HFF-Myc (cell line): ENCODE data around the gene FOXF2.

ENCODE experiments used
- DNase-seq: peaks from one replicate; pipeline ENCODE4 v3.0.0-alpha.2; 2011; ENCODE audit warnings: low read depth; ENCODE audit errors: extremely low read depth
- H3K4me3 ChIP-seq: replicated peaks from 2 replicates; pipeline ENCODE4 v1.5.1; 2011; ENCODE audit warnings: low read depth, mild to moderate bottlenecking, control low read depth, low read length
- TF ChIP-seq, protein P1 (sequence below): IDR thresholded peaks from 2 replicates; pipeline ENCODE4 v1.5.1; 2012; ENCODE audit warnings: mild to moderate bottlenecking, low read depth, low read length, control low read depth; ENCODE audit errors: missing control alignments

FOXF2 gene

DNA sequence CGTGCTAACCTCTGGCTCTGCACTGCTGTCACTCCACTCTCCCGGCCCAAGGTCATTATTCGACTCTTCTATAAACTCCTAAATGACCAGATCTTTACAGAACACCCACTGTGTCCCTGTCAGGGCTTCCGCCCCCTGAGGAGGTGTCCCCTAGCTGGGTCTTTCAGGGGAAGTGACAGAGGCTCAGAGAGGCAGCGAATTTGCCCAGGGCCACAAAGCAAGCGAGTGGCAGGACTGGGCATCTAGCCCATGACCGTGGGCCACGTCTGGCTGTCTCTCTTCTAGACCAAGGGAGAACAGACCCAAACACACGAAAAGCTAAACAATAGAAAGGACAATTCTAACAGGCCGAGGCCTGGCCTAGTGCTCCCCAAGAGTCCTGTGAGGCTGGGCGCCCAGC is 27.4 kb downstream of the FOXF2 start:
- TF ChIP-seq, protein P1, sequence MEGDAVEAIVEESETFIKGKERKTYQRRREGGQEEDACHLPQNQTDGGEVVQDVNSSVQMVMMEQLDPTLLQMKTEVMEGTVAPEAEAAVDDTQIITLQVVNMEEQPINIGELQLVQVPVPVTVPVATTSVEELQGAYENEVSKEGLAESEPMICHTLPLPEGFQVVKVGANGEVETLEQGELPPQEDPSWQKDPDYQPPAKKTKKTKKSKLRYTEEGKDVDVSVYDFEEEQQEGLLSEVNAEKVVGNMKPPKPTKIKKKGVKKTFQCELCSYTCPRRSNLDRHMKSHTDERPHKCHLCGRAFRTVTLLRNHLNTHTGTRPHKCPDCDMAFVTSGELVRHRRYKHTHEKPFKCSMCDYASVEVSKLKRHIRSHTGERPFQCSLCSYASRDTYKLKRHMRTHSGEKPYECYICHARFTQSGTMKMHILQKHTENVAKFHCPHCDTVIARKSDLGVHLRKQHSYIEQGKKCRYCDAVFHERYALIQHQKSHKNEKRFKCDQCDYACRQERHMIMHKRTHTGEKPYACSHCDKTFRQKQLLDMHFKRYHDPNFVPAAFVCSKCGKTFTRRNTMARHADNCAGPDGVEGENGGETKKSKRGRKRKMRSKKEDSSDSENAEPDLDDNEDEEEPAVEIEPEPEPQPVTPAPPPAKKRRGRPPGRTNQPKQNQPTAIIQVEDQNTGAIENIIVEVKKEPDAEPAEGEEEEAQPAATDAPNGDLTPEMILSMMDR: no peak
- DNase-seq: no peak
- no peak overlapping the region for H3K4me3 ChIP-seq

DNA sequence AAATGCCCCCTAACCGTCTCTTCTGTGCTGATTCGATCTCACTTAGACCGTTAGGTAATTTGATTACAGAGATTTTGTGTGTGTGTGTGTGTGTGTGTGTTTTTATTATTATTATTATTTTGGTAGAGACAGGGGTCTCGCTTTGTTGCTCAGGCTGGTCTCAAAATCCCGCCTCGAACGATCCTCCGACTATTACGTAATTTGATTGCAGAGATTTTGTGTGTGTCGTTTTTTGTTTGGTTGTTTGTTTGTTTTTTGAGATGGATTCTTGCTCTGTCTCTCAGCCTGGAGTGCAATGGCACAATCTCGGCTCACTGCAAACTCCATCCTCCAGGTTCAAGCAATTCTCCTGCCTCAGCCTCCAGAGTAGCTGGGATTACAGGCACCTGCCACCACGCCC is 28.3 kb downstream of the FOXF2 start:
- no peak for DNase-seq
- TF ChIP-seq, protein P1: no peak
- no peak overlapping the region for H3K4me3 ChIP-seq

DNA sequence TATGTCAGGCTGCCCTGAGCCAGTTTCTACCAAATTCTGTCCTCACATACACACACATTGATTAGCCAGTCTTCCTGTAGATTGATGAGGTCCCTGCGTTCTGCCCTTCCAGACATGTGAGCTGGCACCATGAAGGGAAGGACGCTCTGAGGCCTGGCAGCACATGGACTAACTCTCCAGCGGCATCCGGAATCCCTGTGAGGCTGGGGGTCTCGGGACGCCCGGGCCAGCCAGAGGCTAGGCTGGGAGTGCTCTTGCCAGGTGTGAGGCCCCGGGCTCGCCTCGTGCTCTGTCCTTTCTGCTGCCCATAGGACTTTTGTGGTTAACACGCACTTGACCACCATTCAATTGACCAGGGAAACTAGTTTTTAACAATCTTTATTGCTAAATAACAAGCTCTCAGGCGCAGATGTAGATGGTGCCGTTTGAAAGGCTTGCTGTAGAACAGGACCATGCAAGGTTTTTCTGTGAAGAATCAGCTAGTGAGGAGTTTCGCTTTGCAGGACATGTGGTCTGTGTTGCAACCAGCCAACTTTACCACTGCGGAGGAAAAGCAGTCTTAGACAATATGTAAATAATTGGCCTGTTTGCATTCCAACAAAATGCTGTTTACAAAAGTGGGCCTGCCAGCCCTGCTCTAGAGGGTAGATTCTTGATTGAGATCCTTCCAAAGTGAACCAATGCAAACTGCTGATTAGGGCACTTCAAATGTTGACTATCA is 29.3 kb downstream of the FOXF2 start:
- DNase-seq: no peak
- no peak overlapping the region for H3K4me3 ChIP-seq
- TF ChIP-seq, protein P1: no peak

DNA sequence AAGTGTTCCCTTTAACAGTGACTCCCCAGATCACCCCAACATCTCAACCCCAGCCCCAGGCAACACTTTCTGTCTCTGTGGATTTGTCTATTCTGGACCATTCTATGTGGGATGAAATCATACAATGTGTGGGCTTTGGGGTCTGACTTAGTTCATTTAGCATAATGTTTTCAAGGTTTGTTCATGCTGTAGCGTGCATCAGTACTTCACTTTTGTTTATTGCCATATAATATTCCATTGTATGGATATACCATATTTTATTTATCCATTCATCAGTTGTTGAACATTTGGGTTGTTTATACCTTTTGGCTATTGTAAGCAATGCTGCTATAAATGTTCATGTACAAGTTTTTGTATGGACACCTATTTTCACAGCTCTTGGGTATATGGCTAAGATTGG is 31.0 kb downstream of the FOXF2 start:
- no peak for DNase-seq
- no peak overlapping the region for H3K4me3 ChIP-seq
- TF ChIP-seq, protein P1: no peak

DNA sequence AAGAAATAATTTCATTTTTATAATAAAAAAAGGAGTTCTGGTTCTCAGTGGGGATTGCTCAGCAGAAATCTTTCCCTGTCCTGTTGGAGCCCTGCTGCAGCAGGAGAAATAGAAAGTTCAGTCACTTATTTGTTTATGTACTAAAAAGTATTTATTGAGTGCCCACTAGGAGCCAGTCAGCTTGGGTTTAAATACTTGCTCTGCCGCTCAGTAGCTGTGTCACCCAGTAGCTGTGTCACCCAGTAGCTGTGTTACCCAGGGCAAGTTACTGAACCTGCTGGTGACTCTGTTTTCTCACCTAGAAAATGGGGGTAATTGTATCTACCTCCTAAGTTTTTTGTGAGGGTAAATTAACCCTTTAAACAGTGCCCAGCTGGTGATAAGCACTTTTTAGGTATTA is 32.9 kb downstream of the FOXF2 start:
- no peak for DNase-seq
- TF ChIP-seq, protein P1: no peak
- no peak overlapping the region for H3K4me3 ChIP-seq

DNA sequence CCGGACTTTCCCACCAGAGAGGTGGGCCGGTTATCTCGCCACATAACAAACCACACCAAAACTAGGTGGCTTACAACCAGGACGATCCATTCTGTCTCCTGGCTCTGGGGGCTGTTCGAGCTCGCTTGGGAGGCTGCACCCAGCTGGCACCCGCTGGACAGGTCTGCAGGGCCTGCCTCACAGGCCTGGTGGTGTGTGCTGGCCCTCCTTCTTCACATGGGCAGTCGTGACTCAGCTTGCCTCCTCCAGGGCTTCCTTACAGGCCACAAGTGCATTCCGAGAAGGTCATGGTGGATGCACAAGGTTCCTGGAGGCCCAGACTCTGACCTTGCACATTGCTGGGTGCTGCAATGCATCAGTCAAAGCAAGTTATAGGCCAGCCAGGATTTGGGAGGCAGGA is 34.2 kb downstream of the FOXF2 start:
- H3K4me3 ChIP-seq: no peak overlapping the region
- no peak for DNase-seq
- TF ChIP-seq, protein P1: no peak
